Measurements from ENCODE around the gene RBM34. TPM values are rescaled to one million over a fixed set of nuclear protein-coding genes. Genes with fewer than 3 reads are reported as not detected.
A peak's percentile ranks its signal among the peaks of the same experiment; 100 is the strongest.
"Not testable (repeated sequence)": the region's sequence is repeated elsewhere in the genome, so short reads cannot be mapped to it uniquely, and the experiment has no call there.

RBM34 gene
- total RNA-seq, 1 experiment from 2014 or later = 104 TPM

DNA sequence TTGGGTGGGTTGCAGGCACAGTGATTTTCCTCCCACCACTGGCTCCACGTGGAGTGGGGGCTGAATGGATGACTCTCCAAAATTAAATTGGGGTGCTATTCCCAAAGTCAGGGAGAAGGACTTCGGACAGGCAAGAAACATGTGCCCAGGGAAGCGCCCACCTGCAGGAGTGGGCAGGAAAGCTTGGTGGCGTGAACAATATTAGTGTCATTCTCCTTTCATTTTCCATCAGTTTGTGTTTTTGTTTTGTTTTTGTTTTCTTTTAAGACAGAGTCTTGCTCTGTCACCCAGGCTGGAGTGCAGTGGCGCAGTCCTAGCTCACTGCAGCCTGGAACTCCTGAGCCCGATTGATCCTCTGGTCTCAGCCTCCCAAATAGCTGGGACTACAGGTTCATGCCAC is 62.5 kb downstream of the RBM34 start:
- Histone ChIP-seq H3K27ac (ENCODE audit: low read length) (no peak overlapping the region), H3K9me3 (ENCODE audit: control insufficient read depth, insufficient read depth, low read depth, low read length) (no peaks in the 10 kb centered on the region), H3K36me3 (ENCODE audit: control insufficient read depth, insufficient read depth, low read length) (no peaks in the 10 kb centered on the region), H3K27me3 (ENCODE audit: control insufficient read depth, insufficient read depth, low read length) (no peaks in the 10 kb centered on the region), H3K4me3 (ENCODE audit: low read depth in 2 of 2, low read length in 2 of 2) (no peak overlapping the region), H3K4me1 (ENCODE audit: control insufficient read depth, insufficient read depth, low read length) (peaks cover 10% of the 10 kb centered on the region)
- DNase-seq (ENCODE audit: low read depth, low spot score) = no peak
- in situ Hi-C loops (cut with HindIII; ENCODE audit: low pct_unique_long_range_greater_than_20kb, low sequenced_read_pairs) (no loop called here), intact Hi-C loops (cut with micrococcal nuclease; ENCODE audit: unreplicated experiment) (no loop called here)
- BruUV-seq (replicated peaks) = no TSS peak
- POLR2A ChIA-PET = no interaction called here
- ATAC-seq = no peak
- CTCF ChIA-PET = no interaction called here
- TF ChIP-seq POLR2AphosphoS5 (IDR thresholded peaks at IDR 0.05; ENCODE audit: low read depth, low read length) (no peak), TCF7L2 (IDR thresholded peaks at IDR 0.05; ENCODE audit: low read depth, low read length) (no peak), SIN3A (IDR thresholded peaks at IDR 0.05; ENCODE audit: borderline replicate concordance, insufficient read depth, low read depth, low read length) (no peak)
- TF ChIP-seq, protein P1, sequence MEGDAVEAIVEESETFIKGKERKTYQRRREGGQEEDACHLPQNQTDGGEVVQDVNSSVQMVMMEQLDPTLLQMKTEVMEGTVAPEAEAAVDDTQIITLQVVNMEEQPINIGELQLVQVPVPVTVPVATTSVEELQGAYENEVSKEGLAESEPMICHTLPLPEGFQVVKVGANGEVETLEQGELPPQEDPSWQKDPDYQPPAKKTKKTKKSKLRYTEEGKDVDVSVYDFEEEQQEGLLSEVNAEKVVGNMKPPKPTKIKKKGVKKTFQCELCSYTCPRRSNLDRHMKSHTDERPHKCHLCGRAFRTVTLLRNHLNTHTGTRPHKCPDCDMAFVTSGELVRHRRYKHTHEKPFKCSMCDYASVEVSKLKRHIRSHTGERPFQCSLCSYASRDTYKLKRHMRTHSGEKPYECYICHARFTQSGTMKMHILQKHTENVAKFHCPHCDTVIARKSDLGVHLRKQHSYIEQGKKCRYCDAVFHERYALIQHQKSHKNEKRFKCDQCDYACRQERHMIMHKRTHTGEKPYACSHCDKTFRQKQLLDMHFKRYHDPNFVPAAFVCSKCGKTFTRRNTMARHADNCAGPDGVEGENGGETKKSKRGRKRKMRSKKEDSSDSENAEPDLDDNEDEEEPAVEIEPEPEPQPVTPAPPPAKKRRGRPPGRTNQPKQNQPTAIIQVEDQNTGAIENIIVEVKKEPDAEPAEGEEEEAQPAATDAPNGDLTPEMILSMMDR (IDR thresholded peaks at IDR 0.05) = no peak
- TF ChIP-seq, protein P2, sequence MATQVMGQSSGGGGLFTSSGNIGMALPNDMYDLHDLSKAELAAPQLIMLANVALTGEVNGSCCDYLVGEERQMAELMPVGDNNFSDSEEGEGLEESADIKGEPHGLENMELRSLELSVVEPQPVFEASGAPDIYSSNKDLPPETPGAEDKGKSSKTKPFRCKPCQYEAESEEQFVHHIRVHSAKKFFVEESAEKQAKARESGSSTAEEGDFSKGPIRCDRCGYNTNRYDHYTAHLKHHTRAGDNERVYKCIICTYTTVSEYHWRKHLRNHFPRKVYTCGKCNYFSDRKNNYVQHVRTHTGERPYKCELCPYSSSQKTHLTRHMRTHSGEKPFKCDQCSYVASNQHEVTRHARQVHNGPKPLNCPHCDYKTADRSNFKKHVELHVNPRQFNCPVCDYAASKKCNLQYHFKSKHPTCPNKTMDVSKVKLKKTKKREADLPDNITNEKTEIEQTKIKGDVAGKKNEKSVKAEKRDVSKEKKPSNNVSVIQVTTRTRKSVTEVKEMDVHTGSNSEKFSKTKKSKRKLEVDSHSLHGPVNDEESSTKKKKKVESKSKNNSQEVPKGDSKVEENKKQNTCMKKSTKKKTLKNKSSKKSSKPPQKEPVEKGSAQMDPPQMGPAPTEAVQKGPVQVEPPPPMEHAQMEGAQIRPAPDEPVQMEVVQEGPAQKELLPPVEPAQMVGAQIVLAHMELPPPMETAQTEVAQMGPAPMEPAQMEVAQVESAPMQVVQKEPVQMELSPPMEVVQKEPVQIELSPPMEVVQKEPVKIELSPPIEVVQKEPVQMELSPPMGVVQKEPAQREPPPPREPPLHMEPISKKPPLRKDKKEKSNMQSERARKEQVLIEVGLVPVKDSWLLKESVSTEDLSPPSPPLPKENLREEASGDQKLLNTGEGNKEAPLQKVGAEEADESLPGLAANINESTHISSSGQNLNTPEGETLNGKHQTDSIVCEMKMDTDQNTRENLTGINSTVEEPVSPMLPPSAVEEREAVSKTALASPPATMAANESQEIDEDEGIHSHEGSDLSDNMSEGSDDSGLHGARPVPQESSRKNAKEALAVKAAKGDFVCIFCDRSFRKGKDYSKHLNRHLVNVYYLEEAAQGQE (IDR thresholded peaks at IDR 0.05; ENCODE audit: insufficient read depth in 1 of 2, low read depth in 2 of 2, low read length in 1 of 2) = no peak

DNA sequence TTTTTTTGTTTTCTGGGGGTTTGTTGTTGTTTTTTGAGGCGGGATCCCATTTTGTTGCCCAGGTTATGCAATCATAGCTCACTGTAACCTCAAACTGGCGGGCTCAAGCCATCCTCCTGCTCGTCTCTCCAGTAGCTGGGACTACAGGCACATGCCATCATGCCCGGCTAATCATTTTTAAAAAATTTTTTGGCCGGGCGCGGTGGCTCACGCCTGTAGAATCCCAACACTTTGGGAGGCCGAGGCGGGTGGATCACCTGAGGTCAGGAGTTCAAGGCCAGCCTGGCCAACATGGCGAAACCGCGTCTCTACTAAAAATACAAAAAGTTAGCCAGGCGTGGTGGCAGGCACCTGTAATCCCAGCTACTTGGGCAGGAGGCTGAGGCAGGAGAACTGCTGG is 63.5 kb downstream of the RBM34 start:
- in situ Hi-C loops (cut with HindIII; ENCODE audit: low pct_unique_long_range_greater_than_20kb, low sequenced_read_pairs); ATAC-seq; H3K4me3 ChIP-seq (ENCODE audit: low read depth in 2 of 2, low read length in 2 of 2); H3K27ac ChIP-seq (ENCODE audit: low read length); H3K36me3 ChIP-seq (ENCODE audit: control insufficient read depth, insufficient read depth, low read length); POLR2A ChIA-PET; DNase-seq (ENCODE audit: low read depth, low spot score); BruUV-seq (replicated peaks); intact Hi-C loops (cut with micrococcal nuclease; ENCODE audit: unreplicated experiment); H3K9me3 ChIP-seq (ENCODE audit: control insufficient read depth, insufficient read depth, low read depth, low read length); H3K27me3 ChIP-seq (ENCODE audit: control insufficient read depth, insufficient read depth, low read length): not testable (repeated sequence)
- CTCF ChIA-PET = interaction anchor here (0.7 kb wide), 1 partner anchor 620 kb away, joined by 3 read pairs; no protein-coding TSS in a partner anchor
- H3K4me1 ChIP-seq (ENCODE audit: control insufficient read depth, insufficient read depth, low read length) = peaks cover 18% of the 10 kb centered on the region

DNA sequence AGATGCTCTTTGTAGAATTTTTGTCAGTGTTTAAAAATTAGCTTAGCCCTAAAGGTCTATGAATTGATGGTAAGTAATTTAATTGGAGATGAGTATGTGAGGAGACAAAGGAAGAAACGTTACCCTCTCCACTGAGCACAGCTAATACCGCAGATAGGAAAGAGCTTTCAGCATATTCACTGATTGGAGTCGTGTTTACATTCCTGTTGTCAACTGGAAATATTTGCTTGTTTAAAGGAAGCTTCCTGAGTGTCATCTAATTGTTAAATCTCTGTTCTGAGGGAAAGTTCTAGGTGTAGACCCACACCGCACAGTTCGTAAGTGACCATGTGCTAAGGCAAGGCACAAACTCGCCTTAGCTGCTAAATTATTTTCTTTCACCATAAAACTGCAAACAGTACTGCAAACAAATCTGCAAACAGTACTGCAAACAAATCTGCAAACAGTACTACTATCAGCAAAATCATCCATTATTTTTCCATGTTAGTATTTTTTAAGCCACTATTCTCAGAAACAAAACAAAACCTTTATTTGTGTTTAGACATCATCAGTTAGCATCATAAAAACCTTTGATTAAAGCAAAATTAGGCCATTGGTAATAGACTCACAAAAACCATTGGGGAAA is 65.0 kb downstream of the RBM34 start:
- no peak for ATAC-seq
- POLR2A ChIA-PET = no interaction called here
- intact Hi-C loops (cut with micrococcal nuclease; ENCODE audit: unreplicated experiment) = no loop called here
- Histone ChIP-seq H3K9me3 (ENCODE audit: control insufficient read depth, insufficient read depth, low read depth, low read length) (no peaks in the 10 kb centered on the region), H3K4me3 (ENCODE audit: low read depth in 2 of 2, low read length in 2 of 2) (no peak overlapping the region), H3K36me3 (ENCODE audit: control insufficient read depth, insufficient read depth, low read length) (no peaks in the 10 kb centered on the region), H3K27me3 (ENCODE audit: control insufficient read depth, insufficient read depth, low read length) (no peaks in the 10 kb centered on the region), H3K27ac (ENCODE audit: low read length) (peak overlapping the region; percentile 55), H3K4me1 (ENCODE audit: control insufficient read depth, insufficient read depth, low read length) (peaks cover 19% of the 10 kb centered on the region)
- in situ Hi-C loops (cut with HindIII; ENCODE audit: low pct_unique_long_range_greater_than_20kb, low sequenced_read_pairs) = no loop called here
- CTCF ChIA-PET = no interaction called here
- no TSS peak for BruUV-seq (replicated peaks)
- no peak for TF ChIP-seq SIN3A (IDR thresholded peaks at IDR 0.05; ENCODE audit: borderline replicate concordance, insufficient read depth, low read depth, low read length)
- TF ChIP-seq TCF7L2 (IDR thresholded peaks at IDR 0.05; ENCODE audit: low read depth, low read length) = no peak
- TF ChIP-seq, protein P1 (IDR thresholded peaks at IDR 0.05) = no peak
- TF ChIP-seq, protein P2 (IDR thresholded peaks at IDR 0.05; ENCODE audit: insufficient read depth in 1 of 2, low read depth in 2 of 2, low read length in 1 of 2) = no peak
- no peak for TF ChIP-seq POLR2AphosphoS5 (IDR thresholded peaks at IDR 0.05; ENCODE audit: low read depth, low read length)
- no peak for DNase-seq (ENCODE audit: low read depth, low spot score)

Measured in Panc1 (cell line).